Liver (tissue), 3 donors: ENCODE measurements around the gene SUCO.

Experiments used
- ATF3 ChIP-seq: IDR thresholded peaks from 2 replicates; pipeline ENCODE4 v1.6.1; 2016; ENCODE audit warnings: antibody characterized with exemption
- CTCF ChIP-seq: fragments of 150-350 bp; IDR thresholded peaks from 2 replicates; pipeline ENCODE4 v1.5.1; 2017; ENCODE audit warnings: improper control_type of control experiment, low read depth, low read length; ENCODE audit not compliant: missing input control
- FOXA1 ChIP-seq: IDR thresholded peaks from 2 replicates; pipeline ENCODE4 v1.6.1; 2016; ENCODE audit warnings: antibody characterized with exemption
- GABPA ChIP-seq, 2 donors: IDR thresholded peaks in 1 of 2; conservative IDR thresholded peaks in 1 of 2; 2 replicates each; pipeline ENCODE4 v1.6.1; 2016; ENCODE audit warnings: antibody characterized with exemption in 2 of 2, mild to moderate bottlenecking in 1 of 2, moderate library complexity in 1 of 2
- HNF4A ChIP-seq, 2 donors: conservative IDR thresholded peaks; 2 replicates each; pipeline ENCODE4 v1.6.1; 2016; ENCODE audit warnings: antibody characterized with exemption in 2 of 2, mild to moderate bottlenecking in 2 of 2
- JUND ChIP-seq, 2 donors: IDR thresholded peaks; 2 replicates each; pipeline ENCODE4 v1.6.1; 2016; ENCODE audit warnings: antibody characterized with exemption in 2 of 2
- MAX ChIP-seq: IDR thresholded peaks from 2 replicates; pipeline ENCODE4 v1.6.1; 2016; ENCODE audit warnings: antibody characterized with exemption
- RAD21 ChIP-seq, 2 donors: IDR thresholded peaks; 2 replicates each; pipeline ENCODE4 v1.6.1; 2016; ENCODE audit warnings: antibody characterized with exemption in 2 of 2, mild to moderate bottlenecking in 2 of 2
- REST ChIP-seq: IDR thresholded peaks from 2 replicates; pipeline ENCODE4 v1.6.1; 2016; ENCODE audit warnings: antibody characterized with exemption, mild to moderate bottlenecking
- RXRA ChIP-seq, 2 donors: IDR thresholded peaks; 2 replicates each; pipeline ENCODE4 v1.6.1; 2017 to 2018; ENCODE audit warnings: antibody characterized with exemption in 2 of 2, mild to moderate bottlenecking in 1 of 2
- SP1 ChIP-seq: IDR thresholded peaks from 2 replicates; pipeline ENCODE4 v1.6.1; 2018; ENCODE audit warnings: antibody characterized with exemption, mild to moderate bottlenecking
- TAF1 ChIP-seq: conservative IDR thresholded peaks from 2 replicates; pipeline ENCODE4 v1.6.1; 2016; ENCODE audit warnings: antibody characterized with exemption, mild to moderate bottlenecking
- YY1 ChIP-seq: IDR thresholded peaks from 2 replicates; pipeline ENCODE4 v1.6.1; 2016; ENCODE audit warnings: antibody characterized with exemption, mild to moderate bottlenecking
- ZBTB33 ChIP-seq: IDR thresholded peaks from 2 replicates; pipeline ENCODE4 v1.6.1; 2016; ENCODE audit warnings: antibody characterized with exemption
- donor health status: healthy.
- donor health status: healthy.

- TF ChIP-seq CTCF (no peak), ATF3 (no peak), REST (no peak), JUND (IDR thresholded peaks at IDR 0.05) (no peak), HNF4A (conservative IDR thresholded peaks at IDR 0.05) (no peak), ZBTB33 (no peak), YY1 (no peak), RAD21 (IDR thresholded peaks at IDR 0.05) (no peak), FOXA1 (no peak), GABPA (IDR thresholded peaks at IDR 0.05 in 1 of 2, conservative IDR thresholded peaks at IDR 0.05 in 1 of 2) (no peak), SP1 (no peak), MAX (no peak), TAF1 (no peak), RXRA (IDR thresholded peaks at IDR 0.05) (no peak)
These were observed 25.2 kb upstream of the SUCO start for GRCh38 chr1:172507741-172508140.
